ENCODE measurements around the gene B3GALT6.

B3GALT6 gene

DNA sequence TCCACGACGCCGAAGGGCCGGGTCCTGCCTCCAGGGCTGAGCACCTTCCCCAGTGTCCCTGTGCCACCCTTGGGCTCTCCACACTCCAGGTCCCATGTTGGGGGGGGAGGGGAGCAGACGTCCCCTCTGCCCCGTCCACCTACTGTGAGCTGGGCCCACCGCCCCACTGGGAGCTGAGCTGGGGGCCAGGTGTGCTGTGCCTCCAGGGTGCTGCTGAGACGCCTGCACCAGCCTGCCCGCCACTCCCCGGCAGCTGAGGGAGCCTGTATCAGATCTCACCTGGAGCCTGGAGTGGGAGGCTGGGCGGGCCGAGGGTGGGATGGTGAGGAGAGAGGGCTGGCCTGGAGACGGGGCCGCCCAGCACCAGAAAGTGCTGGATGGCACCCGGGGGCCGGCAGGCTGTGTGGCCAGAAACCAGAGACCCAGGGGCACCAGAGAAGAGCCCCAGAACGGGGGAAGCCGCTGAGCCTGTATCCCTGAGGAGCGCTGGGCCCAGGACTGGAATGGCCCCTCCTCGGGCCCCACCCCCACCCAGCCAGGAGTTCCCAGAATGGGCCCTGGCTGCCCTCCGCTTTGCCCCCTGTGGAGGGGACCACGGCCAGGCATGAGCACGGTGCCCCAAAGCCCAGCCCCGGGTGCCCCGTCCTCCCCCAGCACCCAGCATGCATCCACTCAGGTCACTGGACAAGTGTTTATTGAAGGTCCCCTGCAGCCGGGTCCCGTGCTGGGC is 29.0 kb upstream of the B3GALT6 start:
- no peak for DNase-seq

DNA sequence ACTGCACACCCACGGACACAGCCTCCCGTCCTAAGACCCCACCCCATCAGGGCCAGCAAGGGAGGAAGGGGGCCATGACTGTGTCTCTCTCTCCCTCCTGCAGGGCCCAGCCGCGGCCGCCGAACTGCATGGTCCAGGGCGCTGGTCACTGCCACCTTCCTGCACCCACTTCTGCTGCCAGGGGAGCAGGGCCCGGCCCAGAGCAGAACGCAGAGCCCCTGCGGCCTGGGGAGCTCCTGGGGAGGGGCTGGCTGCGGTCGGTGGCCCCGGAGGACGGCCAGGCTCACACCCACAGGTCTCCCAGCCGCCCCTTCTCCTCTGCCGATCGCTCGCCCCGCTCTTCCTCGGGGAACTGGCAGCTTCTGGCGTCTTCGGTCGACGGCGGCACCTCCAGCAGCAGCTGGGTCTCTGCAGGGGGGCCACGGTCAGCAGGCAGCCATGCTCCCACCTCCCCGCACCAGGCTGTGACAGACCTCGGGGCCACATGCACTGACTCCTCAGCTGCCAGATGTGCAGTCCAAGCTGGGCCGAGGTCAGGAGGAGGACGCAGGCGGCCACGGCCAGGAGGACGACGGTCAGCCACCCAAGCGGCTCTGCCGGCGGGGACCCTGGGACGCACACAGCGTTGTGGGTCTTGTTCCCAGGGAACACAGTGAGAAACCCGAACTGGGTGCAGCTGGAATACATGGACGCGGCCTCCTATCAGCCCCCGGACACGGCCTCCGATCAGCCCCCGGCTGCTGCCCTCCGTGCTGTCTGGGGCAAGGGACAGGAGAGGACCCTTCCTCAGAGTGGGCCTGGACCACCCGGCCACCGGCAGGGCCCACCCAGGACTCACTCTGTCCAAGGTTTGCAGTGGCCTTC is 28.2 kb upstream of the B3GALT6 start:
- no peak for DNase-seq

DNA sequence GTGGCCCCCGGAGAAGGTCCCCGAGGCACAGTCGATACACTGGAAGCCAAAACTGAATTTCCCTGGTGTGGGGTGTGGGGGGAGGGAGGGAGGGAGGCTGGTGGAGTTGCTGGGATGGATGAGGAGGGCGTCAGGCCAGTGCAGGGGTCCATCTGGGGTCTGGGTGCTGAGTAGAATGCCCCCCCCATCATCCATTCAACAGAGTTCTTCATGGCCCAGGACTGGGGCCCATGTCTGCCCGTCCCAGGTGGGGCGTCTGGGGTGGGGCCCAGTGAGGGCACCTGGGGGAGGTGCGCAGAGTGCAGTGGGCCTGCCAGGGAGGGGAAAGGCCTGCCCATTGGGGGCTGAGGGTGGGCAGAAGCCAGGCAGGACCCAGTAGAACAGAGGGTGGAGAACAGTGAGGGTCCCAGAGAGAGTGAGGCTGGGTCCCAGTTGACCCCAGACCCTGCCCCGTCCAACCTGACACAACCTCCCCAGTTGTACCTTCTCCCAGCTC is 27.6 kb upstream of the B3GALT6 start:
- no peak for DNase-seq

DNA sequence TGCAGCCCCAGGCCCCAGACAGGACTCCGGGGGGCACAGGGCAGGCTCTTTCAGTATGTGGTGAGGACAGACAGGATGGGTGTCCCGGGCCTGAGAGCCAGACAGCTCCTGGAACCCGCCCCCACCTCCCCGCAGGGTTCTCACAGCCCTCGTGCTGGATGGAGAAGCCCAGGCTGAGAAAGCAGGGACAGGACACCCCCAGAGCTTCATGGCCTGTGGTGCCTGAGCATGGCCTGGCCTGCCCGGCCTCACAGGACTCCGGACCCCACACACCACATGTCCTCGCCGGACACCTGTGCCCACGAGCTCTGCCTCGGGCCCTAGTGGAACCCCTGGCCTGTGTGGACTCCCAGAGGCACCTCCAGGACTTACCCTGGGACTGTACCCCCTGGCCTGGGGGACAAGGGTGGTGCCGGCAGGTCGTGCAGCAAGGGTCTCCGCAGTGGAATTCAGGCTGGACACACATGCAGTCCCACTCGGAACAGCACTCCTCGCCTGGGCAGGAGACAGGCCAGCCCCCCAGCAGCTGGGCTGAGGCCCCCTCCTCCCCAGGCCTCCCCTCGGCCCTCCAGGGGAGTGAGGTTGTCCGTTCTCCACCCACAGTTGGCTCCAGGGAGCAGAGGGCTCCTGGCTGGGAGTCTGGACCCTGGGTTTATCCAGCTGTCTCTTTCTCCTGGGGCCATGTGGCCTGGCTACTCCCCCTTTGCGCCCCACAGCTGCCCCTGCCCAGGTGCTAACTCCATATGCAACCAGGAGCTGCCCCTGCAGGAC is 26.9 kb upstream of the B3GALT6 start:
- no peak for DNase-seq

DNA sequence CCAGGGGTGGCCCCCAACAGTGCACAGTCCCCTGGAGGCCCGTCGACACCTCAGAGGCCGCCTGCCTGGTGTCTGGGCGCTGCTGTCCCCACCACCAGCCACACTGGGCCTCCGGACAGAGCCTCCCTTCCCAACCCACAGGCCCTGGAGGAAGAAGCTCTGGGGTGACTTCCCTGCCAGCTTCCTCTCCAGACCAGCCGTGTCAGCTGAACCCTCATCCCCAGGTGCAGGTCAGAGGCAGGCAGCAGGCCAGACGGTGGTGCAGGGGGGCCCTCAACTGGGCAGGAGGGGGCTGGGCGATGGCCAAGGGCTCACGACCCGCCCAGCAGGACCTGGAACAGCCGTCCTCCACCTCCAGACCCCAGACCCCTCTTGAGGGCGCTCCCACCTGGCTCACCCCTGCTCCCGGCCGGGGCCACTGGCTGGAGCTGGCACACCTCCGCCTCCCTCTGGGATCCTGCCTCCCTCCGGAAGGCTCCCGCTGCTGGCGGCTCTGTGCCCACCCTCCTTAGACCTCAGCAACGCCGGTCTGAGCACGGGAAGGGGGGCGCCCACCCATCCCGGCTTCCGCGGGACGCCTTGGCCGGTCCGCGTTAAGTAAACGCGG is 26.2 kb upstream of the B3GALT6 start:
- no peak for DNase-seq

DNA sequence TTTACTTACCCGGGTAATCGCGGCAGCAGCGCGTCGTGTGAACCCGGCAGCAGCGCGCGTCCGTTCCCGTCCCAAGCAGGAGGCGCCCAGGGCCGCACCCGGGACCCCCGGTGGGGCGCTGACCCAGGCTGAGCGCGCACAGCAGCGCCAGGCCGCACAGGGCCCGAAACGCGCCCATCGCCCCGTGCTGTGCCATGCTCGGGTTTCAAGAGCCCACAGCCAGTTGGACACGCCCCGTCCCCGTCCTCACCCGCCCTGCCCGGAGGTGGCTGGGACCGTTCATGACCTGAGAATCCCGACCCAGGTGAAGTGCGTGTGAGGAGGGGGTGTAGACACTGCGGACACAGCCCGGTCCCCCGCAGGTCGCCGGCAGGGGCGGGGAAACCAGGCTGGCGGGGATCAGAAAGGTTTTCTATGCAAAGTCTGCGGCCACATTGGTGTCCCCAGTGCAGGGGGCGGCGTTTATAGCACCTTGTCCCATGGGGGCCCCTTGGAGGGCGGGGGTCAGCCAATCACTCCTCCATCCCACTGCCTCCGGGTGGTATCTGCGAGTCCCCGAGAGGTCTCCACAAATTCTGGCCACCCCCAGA is 25.6 kb upstream of the B3GALT6 start, which contains the start of gene TNFRSF18:
Gene TNFRSF18, minus strand, starts transcription at position 217 of the 590 bp plus-strand sequence. Its CDS starts 21 bp downstream, at position 196.
- peak; percentile 54 for DNase-seq

DNA sequence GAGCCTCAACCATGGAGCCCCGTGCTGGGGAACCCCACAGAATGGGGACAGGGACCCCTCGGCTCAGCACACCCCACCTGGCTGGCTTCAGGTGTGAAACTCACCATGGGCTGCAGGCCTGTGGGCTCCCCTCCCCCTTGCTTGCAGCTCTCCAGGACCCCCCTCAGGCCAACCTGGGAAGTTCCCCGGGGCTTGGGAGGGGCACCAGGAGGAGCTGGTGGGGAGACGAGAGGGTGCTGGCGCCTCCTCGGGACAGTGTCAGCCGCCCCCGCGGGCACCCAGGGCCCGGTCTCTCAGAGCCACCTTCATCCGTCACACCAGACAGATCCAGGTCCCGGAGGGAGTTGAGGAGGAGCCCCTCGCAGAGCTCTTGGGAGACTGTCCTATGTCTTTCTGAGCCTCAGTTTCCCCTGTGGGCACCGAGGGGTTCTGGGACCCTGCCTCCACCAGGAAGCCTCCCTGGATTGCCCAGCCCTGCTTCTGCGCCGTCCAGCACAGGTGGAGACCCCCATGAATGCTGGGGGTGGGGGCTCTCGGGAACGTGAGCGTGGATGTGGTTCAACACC is 25.0 kb upstream of the B3GALT6 start:
- DNase-seq, result no peak

DNA sequence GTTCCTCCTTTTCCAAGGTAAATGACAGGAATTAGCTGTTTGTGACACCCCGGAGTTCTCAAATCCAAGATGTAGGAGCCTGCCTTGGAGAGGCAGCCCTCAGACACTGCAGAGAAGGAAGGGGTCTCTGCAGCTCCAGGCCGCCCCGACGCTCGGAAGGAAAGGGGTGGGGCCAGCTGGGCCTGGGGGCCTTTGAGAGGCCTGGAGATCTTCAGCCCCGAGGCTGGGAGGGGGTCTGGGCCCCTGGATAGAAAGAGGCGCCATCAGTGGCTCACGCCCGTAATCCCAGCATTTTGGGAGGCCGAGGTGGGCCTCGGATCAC is 24.5 kb upstream of the B3GALT6 start:
- no peak for DNase-seq

DNA sequence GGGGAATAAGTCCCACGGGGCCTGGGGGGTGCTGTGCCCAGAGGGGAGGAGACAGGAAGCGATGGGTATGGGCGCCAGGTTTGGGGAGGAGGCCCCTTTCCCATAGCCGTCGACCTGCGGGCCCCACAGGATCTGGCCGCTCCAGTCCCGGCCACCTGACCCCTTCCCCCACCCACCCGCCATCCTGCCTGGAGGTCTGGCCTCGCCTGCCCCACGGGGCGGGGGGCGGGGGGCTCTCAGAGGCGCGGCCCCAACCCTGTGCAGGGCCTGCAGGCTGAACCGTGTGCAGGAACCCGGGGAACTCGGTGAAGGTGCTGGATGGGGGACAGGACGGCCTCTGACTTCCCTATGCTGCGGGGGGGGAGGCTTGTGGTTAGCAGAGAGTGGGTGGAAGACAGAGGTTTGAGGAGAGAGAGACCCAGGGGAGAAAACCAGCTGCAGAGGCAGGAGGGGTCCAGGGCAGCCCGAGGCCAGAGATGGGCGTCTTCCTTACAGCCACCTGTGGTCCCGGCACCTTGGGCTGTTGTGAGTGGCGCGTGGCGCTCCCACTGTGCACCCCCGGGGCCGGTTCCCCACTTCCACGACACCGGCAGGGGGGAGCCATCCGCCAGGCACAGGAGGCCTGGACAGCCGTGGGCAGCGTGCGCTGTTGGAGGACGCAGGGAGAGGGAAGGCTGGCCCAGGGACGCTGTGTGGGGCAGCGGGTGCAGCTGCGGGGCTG is 23.2 kb upstream of the B3GALT6 start:
- peak; percentile 60 for DNase-seq

DNA sequence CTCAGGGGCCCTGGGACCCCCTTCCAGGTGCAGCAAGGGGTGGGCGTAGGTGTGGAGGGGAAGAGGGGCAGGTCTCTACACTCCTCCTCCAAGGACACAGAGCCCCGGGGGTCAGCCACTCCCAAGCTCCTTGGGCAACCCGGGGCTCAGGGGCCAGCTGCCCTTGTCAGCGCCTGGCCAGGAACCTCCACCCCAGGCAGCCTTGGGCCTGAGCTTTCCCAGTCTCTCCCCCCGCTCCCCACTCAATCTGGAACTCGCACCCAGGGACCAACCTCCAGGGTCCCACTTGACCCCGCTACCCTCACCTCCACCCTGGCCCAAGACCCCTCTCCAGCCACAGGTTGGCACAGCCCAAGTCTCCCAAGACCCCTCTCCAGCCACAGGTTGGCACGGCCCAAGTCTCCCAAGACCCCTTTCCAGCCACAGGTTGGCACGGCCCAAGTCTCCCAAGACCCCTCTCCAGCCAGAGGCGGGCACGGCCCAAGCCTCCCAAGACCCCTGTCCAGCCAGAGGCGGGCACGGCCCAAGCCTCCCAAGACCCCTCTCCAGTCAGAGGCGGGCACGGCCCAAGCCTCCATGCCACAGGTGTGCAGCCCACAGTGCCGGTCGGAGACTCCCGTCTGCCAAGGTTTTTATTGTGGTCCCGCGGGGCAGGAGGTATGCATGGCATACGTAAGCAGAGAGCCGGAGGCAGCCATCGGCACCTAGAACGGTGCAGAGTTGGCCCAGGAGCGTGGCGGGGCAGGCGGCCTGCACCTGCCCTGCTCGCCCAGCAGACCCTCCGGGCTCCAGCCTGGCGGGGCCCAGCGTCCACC is 21.1 kb upstream of the B3GALT6 start:
- DNase-seq, result no peak

DNA sequence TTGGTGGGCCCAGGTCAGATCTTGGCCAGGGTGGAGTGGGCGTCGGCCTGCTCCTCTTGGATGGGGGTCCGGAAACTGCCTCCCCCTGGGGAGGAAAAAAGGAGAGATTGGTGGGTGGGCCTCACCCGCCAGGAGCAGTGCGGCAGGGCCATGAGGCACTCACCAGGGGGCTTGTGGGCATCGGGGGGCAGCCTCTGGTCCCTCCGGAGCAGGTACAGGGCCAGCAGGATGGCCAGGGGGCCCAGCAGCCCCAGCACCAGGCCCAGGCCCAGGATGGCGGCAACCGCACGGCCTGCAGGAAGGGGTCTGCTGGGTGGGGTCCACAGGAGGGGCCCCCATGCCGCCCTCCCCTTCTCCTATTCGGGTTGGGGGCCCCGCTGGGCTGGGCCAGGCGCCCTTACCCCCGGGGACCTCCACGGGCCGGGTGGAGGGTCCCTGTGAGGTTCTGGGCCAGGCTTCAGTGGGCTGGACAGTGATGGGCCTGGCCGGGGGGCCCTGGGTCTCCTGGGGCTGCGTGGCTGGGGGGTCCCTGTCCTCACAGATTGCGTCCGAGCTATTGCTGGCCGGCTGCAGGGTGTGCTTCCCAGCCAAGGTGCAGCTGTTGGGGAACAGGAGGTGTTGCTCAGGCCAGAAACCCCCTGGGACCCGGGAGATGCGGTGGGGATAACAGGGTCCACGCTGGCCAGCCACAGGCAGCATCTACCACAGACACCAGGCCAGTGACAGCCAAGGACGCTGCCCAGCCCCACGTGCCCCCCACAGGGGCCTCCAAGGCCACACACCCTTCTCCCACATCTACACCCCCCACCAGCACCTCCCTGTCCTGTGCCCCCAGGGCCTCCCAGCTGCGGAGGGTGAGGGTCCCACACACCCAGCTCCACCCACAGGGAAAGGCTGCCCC is 20.2 kb upstream of the B3GALT6 start:
- DNase-seq, result no peak

DNA sequence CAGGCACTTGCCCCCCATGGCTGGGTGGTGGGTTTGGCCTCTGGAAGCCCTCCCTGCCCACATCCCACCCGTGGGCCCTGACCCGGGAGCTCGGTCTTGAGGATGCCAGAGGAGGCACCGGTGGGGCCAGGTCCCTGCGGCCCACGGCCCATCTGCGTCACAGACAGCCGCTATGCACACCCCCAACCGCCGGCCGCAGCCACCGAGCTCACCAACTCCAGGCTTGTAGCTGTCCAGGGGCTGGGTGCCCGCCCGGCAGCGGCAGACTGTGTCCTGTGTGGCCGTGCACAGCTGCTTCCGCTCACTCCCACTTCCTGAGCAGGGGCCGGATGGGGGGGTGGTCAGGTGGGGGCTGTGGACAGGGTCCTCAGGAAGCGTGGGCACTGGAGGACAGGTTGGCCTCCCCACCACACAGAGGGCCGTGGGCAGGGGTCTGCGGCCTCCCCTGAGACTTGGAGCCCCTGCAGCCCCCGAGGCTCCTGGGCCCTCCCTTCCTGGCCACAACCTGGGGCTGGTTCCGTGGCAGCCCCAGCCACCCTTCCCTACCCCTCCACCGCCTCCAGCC is 19.2 kb upstream of the B3GALT6 start:
- DNase-seq, result peak; percentile 60

DNA sequence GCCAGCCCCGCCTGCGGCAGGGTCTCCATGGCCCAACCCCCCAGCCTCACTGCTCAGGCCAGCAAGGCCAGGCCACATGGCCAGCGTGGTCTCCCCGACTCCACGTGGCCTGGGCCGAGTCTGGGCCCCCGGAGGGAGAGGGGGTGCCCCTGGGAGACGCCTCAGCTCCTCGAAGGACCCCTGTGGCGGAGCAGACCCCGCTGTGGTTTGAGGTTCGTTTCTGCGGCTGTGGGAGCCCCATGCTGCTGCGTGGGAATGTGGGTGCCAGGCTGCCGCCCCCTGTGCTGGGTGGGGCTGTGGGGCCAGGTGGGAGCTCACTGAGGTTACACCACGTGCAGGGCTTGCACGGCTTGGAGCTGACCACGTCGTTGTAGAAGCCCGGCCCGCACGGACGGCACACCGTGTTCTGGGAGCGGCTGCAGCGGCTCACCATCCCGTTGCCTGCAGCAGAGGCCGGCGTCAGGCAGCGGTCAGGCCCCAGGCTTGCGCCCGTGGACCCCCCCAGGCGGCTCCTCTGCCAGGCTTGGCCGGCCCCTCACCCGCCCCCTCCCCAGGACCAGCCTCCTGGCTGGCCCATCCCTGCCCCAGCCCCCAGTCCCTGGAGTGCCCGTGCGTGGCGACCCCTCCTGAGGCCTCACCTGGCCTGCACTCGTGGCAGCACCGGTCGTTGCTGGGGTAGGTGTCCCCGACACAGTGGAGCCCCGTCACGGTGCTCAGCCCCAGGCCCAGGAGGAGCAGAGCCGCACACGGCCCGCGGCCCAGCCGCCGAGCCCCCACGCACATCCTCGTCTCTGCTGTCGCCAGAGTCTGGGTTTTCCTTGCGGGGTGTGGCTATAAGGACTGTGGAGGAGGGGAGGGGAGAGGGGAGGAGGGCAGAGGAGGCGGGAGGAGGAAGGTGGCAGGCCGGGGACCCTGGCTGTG is 18.4 kb upstream of the B3GALT6 start, which contains the start of gene TNFRSF4:
Gene TNFRSF4, minus strand, starts transcription at position 809 of the 921 bp plus-strand sequence. Its CDS starts 26 bp downstream, at position 783.
- DNase-seq, result peak; percentile 54

DNA sequence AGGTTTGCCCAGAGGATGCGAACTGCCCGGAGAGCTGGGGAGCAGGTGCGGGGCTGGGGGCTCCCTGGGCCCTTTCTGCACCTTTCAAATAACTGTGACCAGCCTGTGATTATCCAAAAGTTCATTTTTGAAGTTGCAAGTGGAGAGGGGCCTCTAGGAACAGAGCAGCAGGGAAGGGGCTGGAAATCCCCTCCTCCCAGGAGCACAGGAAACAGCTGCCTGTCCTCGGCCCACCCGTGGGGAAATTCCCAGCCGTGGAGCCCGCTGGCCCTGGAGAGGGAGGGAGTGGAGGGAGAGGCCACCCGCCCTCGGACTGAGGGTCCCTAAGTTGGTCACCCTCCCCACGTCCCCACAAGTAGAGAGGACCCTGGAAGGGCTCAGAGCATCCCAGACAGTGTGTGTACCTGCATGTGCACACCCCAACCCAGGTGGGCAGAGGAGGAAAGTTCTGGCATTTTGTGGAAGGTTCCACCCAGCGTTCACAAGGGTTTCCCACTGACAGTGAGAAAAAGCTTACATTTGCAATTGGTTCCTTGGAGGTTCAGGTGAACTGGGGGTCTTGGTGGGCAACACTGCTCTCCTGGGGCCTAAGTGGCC is 16.9 kb upstream of the B3GALT6 start:
- peak; percentile 50 for DNase-seq

DNA sequence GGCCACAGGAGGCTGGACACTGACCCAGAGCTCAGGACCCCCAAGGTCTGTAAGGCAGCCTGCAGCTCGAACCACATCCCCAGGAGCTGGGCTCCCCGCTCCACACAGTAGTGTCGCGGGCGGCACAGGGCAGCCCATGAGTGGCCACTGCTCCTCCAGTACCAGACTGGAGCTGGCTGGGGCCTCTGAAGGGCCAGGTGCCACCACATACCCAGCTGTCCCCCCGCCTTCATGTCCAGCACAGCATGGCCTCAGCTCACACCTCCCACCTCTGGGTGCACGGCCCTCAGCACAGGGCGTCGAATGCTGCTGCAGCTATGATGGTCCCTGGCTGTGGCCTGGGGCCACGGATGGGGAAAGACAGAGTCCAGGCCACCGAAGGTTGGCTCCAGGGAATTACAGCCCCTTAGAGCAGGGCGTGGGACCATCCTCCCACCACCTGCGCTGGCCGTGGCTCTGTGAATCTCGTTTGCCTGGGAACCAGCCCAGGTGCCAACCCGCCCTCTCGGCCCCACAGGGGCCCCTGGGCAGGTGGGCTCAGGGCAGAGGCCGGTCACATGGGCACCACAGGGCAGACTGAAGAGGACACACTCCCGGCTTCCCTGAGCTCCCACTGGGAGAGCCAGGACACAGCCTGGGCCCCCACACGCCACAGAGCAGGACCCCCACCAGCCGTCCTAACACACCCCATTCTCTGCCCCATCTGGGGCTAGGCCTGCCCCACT is 16.0 kb upstream of the B3GALT6 start:
- DNase-seq, result no peak

DNA sequence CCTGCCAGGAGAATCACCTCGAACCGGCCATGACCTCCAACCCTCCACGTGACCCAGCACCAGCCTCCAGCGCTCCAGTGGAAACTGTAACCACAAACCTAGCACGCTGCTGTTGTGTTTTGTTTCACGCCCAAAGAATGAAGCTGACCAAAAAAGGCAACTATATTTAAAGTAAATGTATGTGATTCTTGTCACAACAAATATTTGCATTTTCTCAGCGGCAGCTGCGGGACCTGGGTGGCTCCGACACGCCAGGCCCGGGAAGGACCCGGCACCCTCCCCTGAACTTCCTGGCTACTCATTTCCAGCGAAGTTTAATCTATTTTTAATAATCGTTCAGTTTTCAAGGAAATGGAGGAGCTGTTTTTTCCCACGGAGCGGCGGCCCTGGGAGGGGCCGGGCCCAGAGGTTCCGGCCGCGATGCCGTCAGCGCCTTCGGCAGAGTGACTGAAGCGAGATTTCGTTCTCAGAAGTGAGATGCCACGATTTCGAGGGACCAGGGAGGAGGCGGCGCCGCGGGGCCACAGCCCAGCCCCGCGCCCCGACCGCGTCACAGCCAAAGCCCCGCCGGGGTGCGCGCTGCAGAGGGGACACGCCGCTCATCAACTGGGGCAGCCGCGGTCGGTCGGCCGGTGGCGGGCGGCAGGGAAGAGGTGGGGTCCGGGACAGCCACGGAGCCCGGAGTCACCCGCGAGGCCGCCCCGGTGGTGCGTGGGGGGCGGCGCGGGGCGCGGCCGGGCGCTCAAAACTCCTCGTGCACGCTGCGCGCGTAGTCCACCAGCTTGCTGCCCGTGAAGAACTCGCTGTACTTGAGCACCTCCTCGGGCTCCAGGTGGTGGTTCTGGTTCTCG is 15.0 kb upstream of the B3GALT6 start:
- peak; percentile 71 for DNase-seq
